GM03348 (cell line): ENCODE data around the gene PIK3R4.
A peak's percentile ranks its signal among the peaks of the same experiment; 100 is the strongest.

Experiments used
- DNase-seq: peaks from one replicate; pipeline ENCODE4 v3.0.0; 2012; ENCODE audit warnings: low spot score

Gene PIK3R4

GRCh38 chr3:130741946-130742610, 4.6 kb downstream of the PIK3R4 start:
- DNase-seq: no peak

- DNase-seq: no peak
Observed at GRCh38 chr3:130739848-130740247, 6.8 kb downstream of the PIK3R4 start.

GRCh38 chr3:130738241-130738640, 8.4 kb downstream of the PIK3R4 start:
- no peak for DNase-seq

- no peak for DNase-seq
Observed at GRCh38 chr3:130737622-130738021, 9.0 kb downstream of the PIK3R4 start.

GRCh38 chr3:130733236-130733875, 13.3 kb downstream of the PIK3R4 start:
- DNase-seq: no peak

GRCh38 chr3:130732501-130732900, 14.1 kb downstream of the PIK3R4 start:
- DNase-seq: no peak

GRCh38 chr3:130731817-130732216, 14.8 kb downstream of the PIK3R4 start:
- no peak for DNase-seq

- DNase-seq: no peak
Observed at GRCh38 chr3:130729154-130729553, 17.5 kb downstream of the PIK3R4 start.

- DNase-seq: no peak
Observed at GRCh38 chr3:130728037-130728436, 18.6 kb downstream of the PIK3R4 start.

GRCh38 chr3:130725746-130726145, 20.9 kb downstream of the PIK3R4 start:
- peak; percentile 43 for DNase-seq

- DNase-seq: no peak
Observed at GRCh38 chr3:130715616-130716015, 31.0 kb downstream of the PIK3R4 start.

- DNase-seq: no peak
Observed at GRCh38 chr3:130712718-130713423, 33.8 kb downstream of the PIK3R4 start.

GRCh38 chr3:130711565-130712324, 34.9 kb downstream of the PIK3R4 start:
- no peak for DNase-seq

GRCh38 chr3:130709671-130710070, 37.0 kb downstream of the PIK3R4 start:
- peak; percentile 8 for DNase-seq

GRCh38 chr3:130707902-130708601, 38.6 kb downstream of the PIK3R4 start:
- DNase-seq: peak; percentile 5

- DNase-seq: no peak
Observed at GRCh38 chr3:130705501-130705900, 41.1 kb downstream of the PIK3R4 start.

GRCh38 chr3:130702985-130703384, 43.6 kb downstream of the PIK3R4 start:
- DNase-seq: no peak

GRCh38 chr3:130700541-130700940, 46.1 kb downstream of the PIK3R4 start:
- no peak for DNase-seq

- DNase-seq: peak; percentile 29
Observed at GRCh38 chr3:130699765-130700164, 46.9 kb downstream of the PIK3R4 start.

- DNase-seq: no peak
Observed at GRCh38 chr3:130693314-130693713, 53.3 kb downstream of the PIK3R4 start.

- DNase-seq: no peak
Observed at GRCh38 chr3:130692455-130692854, 54.2 kb downstream of the PIK3R4 start.
